Stimulated activated CD8-positive, alpha-beta memory T cell treated with anti-CD3 and anti-CD28 coated beads, Interleukin-15, amount 100 ng/mL, for 1 hour (primary cell): Measurements from ENCODE around the gene FKBP3.
"Not testable (repeated sequence)": the region's sequence is repeated elsewhere in the genome, so short reads cannot be mapped to it uniquely, and the experiment has no call there.

Source experiments
- DNase-seq: peaks from one replicate; pipeline ENCODE4 v3.0.0-alpha.2; 2020; ENCODE audit warnings: low read depth

The FKBP3 gene

GRCh38 chr14:45112896-45113781 is 21.1 kb downstream of the FKBP3 start:
- DNase-seq = no peak

DNA sequence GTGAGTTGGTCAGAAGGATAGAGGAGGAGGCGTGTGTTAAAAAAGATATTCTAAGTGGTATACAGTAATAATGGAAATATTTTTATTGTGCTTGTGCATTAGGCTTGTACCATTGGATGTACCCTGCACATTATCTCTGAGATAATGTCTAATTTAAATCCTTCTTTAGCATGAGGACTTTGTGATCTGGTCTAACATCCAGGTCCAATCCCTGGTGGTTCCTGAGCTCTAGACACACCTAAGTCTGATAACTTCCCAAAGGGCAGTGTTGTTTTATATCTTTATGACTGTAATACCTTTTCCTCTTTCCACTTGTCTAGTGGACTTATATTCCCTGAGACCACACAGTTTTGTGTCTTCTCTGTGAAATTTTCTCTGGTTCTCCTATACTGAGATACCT is 29.7 kb downstream of the FKBP3 start:
- no peak for DNase-seq

DNA sequence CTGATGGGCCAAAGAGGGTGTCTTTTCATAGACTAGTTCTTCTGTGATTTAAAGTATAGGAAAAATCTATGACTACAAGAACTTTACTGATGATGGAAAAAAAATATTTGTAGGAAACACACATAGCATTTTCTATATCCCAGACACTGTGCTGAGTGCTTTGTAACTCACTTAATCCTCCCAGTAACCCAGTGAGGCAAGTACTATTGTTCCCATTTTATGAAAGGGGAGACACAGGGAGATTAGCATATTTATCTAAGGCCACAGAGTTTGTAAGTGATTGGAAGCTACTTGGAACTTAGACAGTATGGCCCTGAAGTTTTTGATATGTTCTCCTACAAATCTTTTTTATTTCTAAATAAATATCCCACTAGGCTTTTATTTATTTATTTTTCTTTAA is 30.5 kb downstream of the FKBP3 start:
- DNase-seq = no peak

- DNase-seq = no peak
Measured at GRCh38 chr14:45096218-45096617, 38.1 kb downstream of the FKBP3 start.

- DNase-seq = no peak
Measured at GRCh38 chr14:45095143-45095542, 39.1 kb downstream of the FKBP3 start.

- no peak for DNase-seq
Measured at GRCh38 chr14:45094275-45094674, 40.0 kb downstream of the FKBP3 start.

DNA sequence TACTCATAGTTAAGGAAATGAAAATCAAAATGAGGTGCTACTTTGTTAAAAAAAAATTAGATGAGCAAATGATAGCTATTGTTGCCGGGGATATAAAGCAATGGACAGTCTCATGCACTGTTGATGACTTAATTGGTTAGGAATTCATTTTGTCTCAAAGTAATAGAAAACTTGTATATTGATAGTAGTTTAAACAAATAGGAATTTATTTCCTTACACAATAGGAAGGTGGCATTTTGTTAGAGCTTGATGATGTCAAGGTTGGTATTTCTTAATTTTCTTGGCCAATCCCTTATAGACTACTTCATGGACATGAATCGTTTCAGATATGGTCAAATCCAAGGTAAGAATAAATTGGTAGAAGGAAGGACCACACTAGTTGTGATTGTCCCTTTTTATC is 42.6 kb downstream of the FKBP3 start:
- DNase-seq = no peak

DNA sequence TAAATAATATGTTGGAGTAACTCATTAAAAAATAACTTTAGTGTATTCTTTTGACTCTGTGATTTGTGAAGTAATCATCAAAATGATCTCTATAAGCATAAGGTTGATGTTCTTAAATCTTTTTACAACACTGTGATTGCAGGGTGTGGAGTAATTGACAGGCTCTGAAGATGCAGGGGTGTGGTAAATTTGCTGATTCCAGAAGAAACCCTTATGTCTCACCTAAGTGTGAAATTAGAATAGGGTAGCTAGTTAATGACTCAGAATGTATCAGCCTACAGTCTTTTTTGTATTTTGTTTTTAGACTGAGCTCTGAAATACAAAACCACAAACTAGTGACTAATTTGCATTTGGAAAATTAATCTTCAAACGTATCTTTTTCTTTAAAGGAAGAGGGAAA is 44.5 kb downstream of the FKBP3 start:
- DNase-seq = no peak

DNA sequence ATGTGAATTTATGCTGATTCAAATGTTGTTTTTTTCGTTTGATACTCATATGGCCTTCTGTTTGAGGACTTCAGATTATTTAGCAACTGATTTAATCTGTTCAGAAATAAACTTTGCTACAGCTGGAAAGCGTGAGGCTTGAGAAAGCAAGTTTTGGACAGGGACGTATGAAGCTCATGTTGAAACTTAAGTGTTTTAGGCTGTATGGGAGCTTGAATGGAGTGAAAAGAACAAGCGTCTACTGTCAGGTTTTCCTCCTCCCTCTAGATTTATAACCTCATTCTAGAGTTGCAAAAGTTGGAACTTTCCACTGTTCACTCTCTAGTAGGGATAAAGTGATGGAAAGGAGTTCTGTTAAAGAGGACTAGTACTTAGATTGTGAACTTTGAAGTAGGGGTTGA is 49.3 kb downstream of the FKBP3 start:
- DNase-seq = no peak

DNA sequence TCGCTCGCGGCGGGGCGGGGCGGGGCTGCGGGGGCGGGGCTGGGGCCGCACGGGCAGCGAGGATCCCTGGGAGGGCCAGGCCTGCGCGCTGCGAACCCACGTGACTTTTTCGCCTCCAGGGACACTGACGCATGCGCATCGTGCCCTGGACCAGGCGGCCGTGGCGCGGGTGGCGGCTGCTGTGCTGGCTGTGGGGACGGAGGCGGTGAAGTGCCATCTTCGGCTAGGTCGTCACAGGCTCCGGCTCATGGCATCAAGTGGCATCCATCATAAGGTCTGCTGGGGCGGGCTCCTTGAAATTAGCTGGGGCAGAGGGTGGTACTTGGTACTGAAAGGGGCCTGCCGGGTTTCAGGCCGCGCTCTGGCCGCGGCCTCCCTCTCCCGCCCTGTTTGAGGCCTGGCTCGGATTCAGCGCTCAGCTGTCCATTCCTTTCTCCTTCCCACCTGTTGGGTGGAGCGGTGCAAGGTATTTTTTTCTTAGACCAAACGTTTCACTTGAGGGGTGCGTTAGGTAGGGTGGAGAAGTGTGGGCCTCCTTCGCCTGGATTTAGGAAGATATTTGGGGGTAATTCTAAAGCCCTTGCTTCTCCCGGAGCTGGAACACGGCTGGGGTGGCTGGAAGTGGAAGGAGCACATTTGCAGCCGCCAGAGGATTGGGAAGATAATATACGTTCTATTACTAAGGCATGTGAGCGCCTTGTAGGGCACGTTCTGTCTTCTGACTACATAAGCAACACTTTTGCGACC is 50.1 kb downstream of the FKBP3 start, which contains the start of gene PRPF39:
PRPF39 (plus strand) TSS at position 141 of the 747 bp plus-strand sequence. CDS start 11,124 bp downstream, outside the sequence.
- peak; percentile 90 for DNase-seq

DNA sequence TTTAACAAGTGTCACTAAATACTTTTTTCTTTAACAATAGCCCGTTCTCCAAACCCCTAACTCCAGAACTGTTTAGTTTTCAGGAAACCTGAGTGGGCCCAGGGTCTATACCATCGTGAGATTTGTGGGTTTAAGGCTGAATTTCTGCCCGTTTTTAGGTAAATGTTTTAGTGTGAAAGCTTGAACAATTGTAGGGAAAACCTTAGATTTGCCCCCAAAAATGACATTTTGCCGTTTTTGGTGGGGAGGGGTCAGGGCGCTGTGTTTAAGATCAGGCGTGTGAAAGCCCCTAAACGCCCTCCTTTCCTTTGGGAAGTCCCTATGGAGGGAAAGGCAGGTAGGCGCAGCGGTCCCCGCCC is 50.7 kb downstream of the FKBP3 start:
- no peak for DNase-seq

- no peak for DNase-seq
Measured at GRCh38 chr14:45082420-45082819, 51.9 kb downstream of the FKBP3 start.

DNA sequence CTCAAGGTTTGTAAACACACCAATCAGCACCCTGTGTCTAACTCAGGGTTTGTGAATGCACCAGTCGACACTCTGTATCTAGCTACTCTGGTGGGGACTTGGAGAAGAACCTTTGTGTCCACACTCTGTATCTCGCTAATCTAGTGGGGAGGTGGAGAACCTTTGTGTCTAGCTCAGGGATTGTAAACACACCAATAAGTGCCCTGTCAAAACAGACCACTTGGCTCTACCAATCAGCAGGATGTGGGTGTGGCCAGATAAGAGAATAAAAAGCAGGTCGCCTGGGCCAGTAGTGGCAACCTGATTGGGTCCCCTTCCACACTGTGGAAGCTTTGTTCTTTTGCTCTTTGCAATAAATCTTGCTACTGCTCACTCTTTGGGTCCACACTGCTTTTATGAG is 53.2 kb downstream of the FKBP3 start:
- DNase-seq = not testable (repeated sequence)

GRCh38 chr14:45080416-45080968 is 53.8 kb downstream of the FKBP3 start:
- not testable (repeated sequence) for DNase-seq

GRCh38 chr14:45078323-45078722 is 56.0 kb downstream of the FKBP3 start:
- no peak for DNase-seq

- DNase-seq = no peak
Measured at GRCh38 chr14:45073231-45073879, 60.9 kb downstream of the FKBP3 start.

DNA sequence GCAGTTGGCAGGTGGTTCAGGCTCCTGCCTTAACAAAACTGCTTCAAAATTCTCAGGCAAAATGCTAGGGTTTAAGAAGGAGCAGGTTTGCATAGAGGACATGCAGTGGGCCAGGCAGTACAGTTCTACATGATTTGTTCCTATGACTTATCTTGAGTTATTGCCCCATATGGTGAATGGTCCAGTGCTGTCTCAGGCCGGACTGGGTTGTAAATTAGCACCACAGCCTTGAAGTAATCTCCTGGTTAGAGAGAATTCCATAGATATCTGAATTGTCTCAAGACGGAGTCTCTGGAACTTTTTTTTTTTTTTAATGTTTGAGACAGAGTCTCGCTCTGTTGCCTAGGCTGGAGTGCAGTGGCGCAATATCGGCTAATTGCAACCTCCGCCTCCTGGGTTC is 62.2 kb downstream of the FKBP3 start:
- DNase-seq = no peak

DNA sequence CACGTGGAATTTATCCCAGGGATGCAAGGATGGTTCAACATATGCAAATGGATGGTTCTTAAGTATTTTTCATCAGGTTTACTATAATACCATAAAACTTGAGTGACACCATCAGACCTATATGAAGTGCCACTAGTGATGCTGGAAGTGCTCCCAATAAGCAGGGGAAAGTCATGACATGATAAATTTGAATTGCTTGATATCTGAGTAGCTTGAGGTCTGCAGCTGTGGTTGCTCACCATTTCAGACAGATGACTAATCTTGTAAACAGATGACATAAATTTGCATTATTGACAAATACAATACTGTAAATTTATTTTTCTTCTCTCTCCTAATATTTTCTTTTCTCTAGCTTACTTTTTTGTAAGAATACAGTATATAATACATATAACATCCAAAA is 64.1 kb downstream of the FKBP3 start:
- no peak for DNase-seq

GRCh38 chr14:45068396-45068795 is 65.9 kb downstream of the FKBP3 start:
- DNase-seq = no peak

- DNase-seq = no peak
Measured at GRCh38 chr14:45066667-45067066, 67.6 kb downstream of the FKBP3 start.

GRCh38 chr14:45065956-45066355 is 68.3 kb downstream of the FKBP3 start:
- DNase-seq = no peak
